MCF 10A (cell line): ENCODE data around the gene SLC9A7. TPM values are rescaled to one million over a fixed set of nuclear protein-coding genes. Genes with fewer than 3 reads are reported as not detected.

Experiments
- BruUV-seq: library from RNA; stranded (reverse); fragments of 400-500 nt; replicated peaks from 2 replicates; lab custom pipeline; 2021; lab: Mats Ljungman, UMichigan
- CTCF ChIA-PET: fragments of 300-600 bp; sonication (Branson Sonifier 250); formaldehyde crosslinking; extraction: SDS; loops from one replicate; lab custom pipeline; 2021; ENCODE audit warnings: antibody characterized with exemption, inconsistent platforms; lab: Yijun Ruan, JAX
- POLR2A ChIA-PET: fragments of 300-600, 350-650 bp; sonication (Branson Sonifier 250); formaldehyde crosslinking; extraction: SDS; loops from one replicate; lab custom pipeline; 2020; ENCODE audit warnings: antibody characterized with exemption, inconsistent platforms; lab: Yijun Ruan, JAX
- DNase-seq: peaks from one replicate; pipeline ENCODE4 v3.0.0-alpha.2; 2018; ENCODE audit not compliant: unreplicated experiment
- H3K27ac Mint-ChIP-seq: one replicate; pipeline ENCODE4 v1.8.0; 2022; ENCODE audit warnings: mild to moderate bottlenecking, low read depth, mixed read lengths; ENCODE audit not compliant: unreplicated experiment
- H3K27me3 Mint-ChIP-seq: one replicate; pipeline ENCODE4 v1.8.0; 2022; ENCODE audit warnings: mixed read lengths; ENCODE audit not compliant: insufficient read depth, unreplicated experiment
- H3K36me3 Mint-ChIP-seq: one replicate; pipeline ENCODE4 v1.8.0; 2022; ENCODE audit warnings: mild to moderate bottlenecking, moderate library complexity, mixed read lengths; ENCODE audit not compliant: insufficient read depth, unreplicated experiment
- H3K4me1 Mint-ChIP-seq: one replicate; pipeline ENCODE4 v1.8.0; 2022; ENCODE audit warnings: mixed read lengths; ENCODE audit not compliant: insufficient read depth, unreplicated experiment
- H3K4me3 Mint-ChIP-seq: one replicate; pipeline ENCODE4 v1.8.0; 2022; ENCODE audit warnings: mild to moderate bottlenecking, moderate library complexity, mixed read lengths; ENCODE audit not compliant: unreplicated experiment
- H3K9me3 Mint-ChIP-seq: one replicate; pipeline ENCODE4 v1.8.0; 2022; ENCODE audit warnings: mixed read lengths; ENCODE audit not compliant: unreplicated experiment
- CTCF ChIP-seq: fragments of 200-600 bp; IDR thresholded peaks from one replicate; pipeline ENCODE4 v1.8.0; 2022; ENCODE audit warnings: antibody characterized with exemption, mild to moderate bottlenecking; ENCODE audit not compliant: unreplicated experiment
- intact Hi-C: fragments of 100-400 bp; cut with micrococcal nuclease; formaldehyde crosslinking; loops from 2 replicates; pipeline ENCODE4 v1.14.1; 2022
- total RNA-seq: library from RNA; stranded (reverse); gene quantifications from 2 replicates; pipeline ENCODE4 v1.2.3, GENCODE V29; 2022

SLC9A7 gene
- total RNA-seq, 1 experiment from 2014 or later, result 28.3 TPM

GRCh38 chrX:46712764-46713163, 46.2 kb downstream of the SLC9A7 start:
- Mint-ChIP-seq H3K4me3 (no peak overlapping the region), H3K9me3 (no peaks in the 10 kb centered on the region)
- CTCF ChIA-PET, result no interaction called here

GRCh38 chrX:46710927-46711623, 47.8 kb downstream of the SLC9A7 start:
- intact Hi-C loops, result no loop called here
- H3K4me3 Mint-ChIP-seq, result no peak overlapping the region
- DNase-seq, result no peak
- peaks cover 57% of the 10 kb centered on the region for H3K27me3 Mint-ChIP-seq
- H3K9me3 Mint-ChIP-seq, result no peaks in the 10 kb centered on the region
- no peak overlapping the region for H3K27ac Mint-ChIP-seq
- TF ChIP-seq CTCF, result no peak
- ChIA-PET CTCF (interaction anchor here (0.6 to 0.7 kb wide), 2 partner anchors 25 to 46 kb away, joined by 3 to 4 read pairs; no protein-coding TSS in a partner anchor), POLR2A (interaction anchor here (1.2 kb wide), 1 partner anchor 47 kb away, joined by 3 read pairs; no protein-coding TSS in a partner anchor)
- peaks cover 7% of the 10 kb centered on the region for H3K4me1 Mint-ChIP-seq
- no peaks in the 10 kb centered on the region for H3K36me3 Mint-ChIP-seq
- no TSS peak for BruUV-seq

More at GRCh38 chrX:46712764-46713163, 46.2 kb downstream of the SLC9A7 start:
- no TSS peak for BruUV-seq
- H3K36me3 Mint-ChIP-seq, result no peaks in the 10 kb centered on the region
- H3K4me1 Mint-ChIP-seq, result peaks cover 7% of the 10 kb centered on the region
- TF ChIP-seq CTCF, result no peak
- no peak for DNase-seq
- H3K27me3 Mint-ChIP-seq, result peaks cover 45% of the 10 kb centered on the region
- intact Hi-C loops, result no loop called here
- POLR2A ChIA-PET, result no interaction called here
- H3K27ac Mint-ChIP-seq, result no peak overlapping the region

GRCh38 chrX:46710425-46710824, 48.5 kb downstream of the SLC9A7 start:
- peaks cover 7% of the 10 kb centered on the region for H3K4me1 Mint-ChIP-seq
- CTCF ChIA-PET, result interaction anchor here (0.5 kb wide), 1 partner anchor 330 kb away, joined by 3 read pairs; no protein-coding TSS in a partner anchor
- peak; percentile 70 for DNase-seq
- no peaks in the 10 kb centered on the region for H3K36me3 Mint-ChIP-seq
- no TSS peak for BruUV-seq
- no peak for TF ChIP-seq CTCF
- no peaks in the 10 kb centered on the region for H3K9me3 Mint-ChIP-seq
- intact Hi-C loops, result no loop called here
- peaks cover 59% of the 10 kb centered on the region for H3K27me3 Mint-ChIP-seq
- POLR2A ChIA-PET, result interaction anchor here (1.2 kb wide), 1 partner anchor 48 kb away, joined by 3 read pairs; no protein-coding TSS in a partner anchor
- no peak overlapping the region for H3K27ac Mint-ChIP-seq
- no peak overlapping the region for H3K4me3 Mint-ChIP-seq

GRCh38 chrX:46707274-46707965, 51.5 kb downstream of the SLC9A7 start:
- no peak overlapping the region for H3K27ac Mint-ChIP-seq
- DNase-seq, result no peak
- no peak for TF ChIP-seq CTCF
- H3K27me3 Mint-ChIP-seq, result peaks cover 54% of the 10 kb centered on the region
- H3K9me3 Mint-ChIP-seq, result no peaks in the 10 kb centered on the region
- peaks cover 13% of the 10 kb centered on the region for H3K4me1 Mint-ChIP-seq
- BruUV-seq, result no TSS peak
- ChIA-PET POLR2A (no interaction called here), CTCF (interaction anchor here (1.4 kb wide), 1 partner anchor 54 kb away, joined by 4 read pairs; no protein-coding TSS in a partner anchor)
- H3K36me3 Mint-ChIP-seq, result no peaks in the 10 kb centered on the region
- H3K4me3 Mint-ChIP-seq, result no peak overlapping the region
- intact Hi-C loops, result no loop called here
